Endothelial cell of umbilical vein (primary cell): ENCODE measurements around the gene ARHGEF37. TPM values are rescaled to one million over a fixed set of nuclear protein-coding genes. Genes with fewer than 3 reads are reported as not detected.

Source experiments
- BruUV-seq: library from RNA; stranded (reverse); fragments of 400-500 nt; replicated peaks from 2 replicates; lab custom pipeline; 2021; lab: Mats Ljungman, UMichigan
- CTCF ChIA-PET: fragments of 300-600, 350-600 bp; sonication (Branson Sonifier 250); formaldehyde crosslinking; loops from one replicate; lab custom pipeline; 2021; ENCODE audit warnings: antibody characterized with exemption, inconsistent platforms; lab: Charles Lee
- POLR2A ChIA-PET: fragments of 300-600, 350-600 bp; sonication (Branson Sonifier 250); formaldehyde crosslinking; loops from one replicate; lab custom pipeline; 2021; ENCODE audit warnings: antibody characterized with exemption, inconsistent platforms; lab: Charles Lee
- DNase-seq: peaks from one replicate; pipeline ENCODE4 v3.0.0-alpha.2; 2011; ENCODE audit warnings: low read depth, low spot score
- FAIRE-seq: peaks from 2 replicates; lab custom pipeline; 2011; peaks lifted over from hg19 to GRCh38; lab: Jason Lieb, UNC
- H2AFZ ChIP-seq: 2 replicates; pipeline ENCODE4 v1.6.0; 2012; ENCODE audit warnings: low read depth, low read length, control low read depth, inconsistent platforms
- H3K27ac ChIP-seq: 2 replicates; pipeline ENCODE4 v1.5.1; 2011; ENCODE audit warnings: low read depth, mild to moderate bottlenecking, control low read depth, low read length, moderate library complexity; ENCODE audit not compliant: insufficient read depth
- H3K27me3 ChIP-seq, 2 experiments: 2 replicates each; pipeline versions ENCODE4 v1.6.0 to v1.6.1; 2011; ENCODE audit warnings: low read length in 2 of 2, mixed read lengths in 1 of 2; ENCODE audit not compliant: control insufficient read depth in 2 of 2, insufficient read depth in 2 of 2
- H3K36me3 ChIP-seq, 2 experiments: 2 replicates in 1 of 2; 3 replicates in 1 of 2; pipeline ENCODE4 v1.5.1; 2011; ENCODE audit warnings: low read length in 2 of 2, mild to moderate bottlenecking in 1 of 2, moderate library complexity in 1 of 2; ENCODE audit not compliant: control insufficient read depth in 2 of 2, insufficient read depth in 2 of 2; ENCODE audit errors: extremely low read depth in 1 of 2
- H3K4me1 ChIP-seq: 3 replicates; pipeline ENCODE4 v1.5.1; 2011; ENCODE audit warnings: mild to moderate bottlenecking, low read length; ENCODE audit not compliant: control insufficient read depth, insufficient read depth; ENCODE audit errors: extremely low read depth
- H3K4me2 ChIP-seq: 2 replicates; pipeline ENCODE4 v1.6.1; 2011; ENCODE audit warnings: low read length, control low read depth, mixed read lengths; ENCODE audit not compliant: insufficient read depth
- H3K4me3 ChIP-seq, 3 experiments: fragments of 200-600 bp in 1 of 3; sonication (generic), shearing (Covaris generic) in 1 of 3; replicated peaks in 1 of 3; 2 replicates each; pipeline ENCODE4 v1.5.1; 2011 to 2016; ENCODE audit warnings: control low read depth in 3 of 3, low read length in 3 of 3, mild to moderate bottlenecking in 2 of 3, inconsistent platforms in 1 of 3, low read depth in 1 of 3, moderate library complexity in 1 of 3; ENCODE audit not compliant: insufficient read depth in 1 of 3
- H3K79me2 ChIP-seq: 2 replicates; pipeline ENCODE4 v1.6.0; 2012; ENCODE audit warnings: low read length, inconsistent platforms; ENCODE audit not compliant: control insufficient read depth, insufficient read depth
- H3K9ac ChIP-seq: replicated peaks from 2 replicates; pipeline ENCODE3; 2011; ENCODE audit warnings: low read length, control low read depth; ENCODE audit not compliant: insufficient read depth; ENCODE audit errors: extremely low read depth
- H3K9me1 ChIP-seq: replicated peaks from 3 replicates; pipeline ENCODE4 v1.6.0; 2011; ENCODE audit warnings: mild to moderate bottlenecking, low read length; ENCODE audit not compliant: control insufficient read depth, insufficient read depth; ENCODE audit errors: extremely low read depth
- H3K9me3 ChIP-seq: replicated peaks from 2 replicates; pipeline ENCODE4 v1.5.1; 2012; ENCODE audit warnings: low read length, inconsistent platforms; ENCODE audit not compliant: control insufficient read depth, insufficient read depth
- H4K20me1 ChIP-seq: replicated peaks from 2 replicates; pipeline ENCODE3; 2011; ENCODE audit warnings: mild to moderate bottlenecking, low read length; ENCODE audit not compliant: control insufficient read depth, insufficient read depth; ENCODE audit errors: extremely low read depth
- EZH2 ChIP-seq: IDR thresholded peaks from 2 replicates; pipeline ENCODE4 v1.6.1; 2012; ENCODE audit warnings: borderline replicate concordance, low read depth, mild to moderate bottlenecking, moderate library complexity, low read length, inconsistent platforms; ENCODE audit not compliant: severe bottlenecking
- FOS ChIP-seq: IDR thresholded peaks from 2 replicates; pipeline ENCODE4 v1.6.1; 2011; ENCODE audit warnings: mild to moderate bottlenecking, low read length, moderate library complexity, borderline replicate concordance; ENCODE audit not compliant: insufficient read depth
- GATA2 ChIP-seq: IDR thresholded peaks from 2 replicates; pipeline ENCODE4 v1.7.0; 2011; ENCODE audit warnings: low read depth, mild to moderate bottlenecking, moderate library complexity, mixed read lengths, low read length; ENCODE audit not compliant: insufficient read length, insufficient read depth
- JUN ChIP-seq: IDR thresholded peaks from 2 replicates; pipeline ENCODE4 v1.6.1; 2011; ENCODE audit warnings: borderline replicate concordance, low read depth; ENCODE audit not compliant: insufficient read length, insufficient read depth
- MYC ChIP-seq: IDR thresholded peaks from one replicate; pipeline ENCODE4 v1.6.1; 2011; ENCODE audit warnings: mild to moderate bottlenecking, low read depth, low read length
- POLR2A ChIP-seq: IDR thresholded peaks from 2 replicates; pipeline ENCODE4 v1.6.1; 2012; ENCODE audit warnings: low read depth, mild to moderate bottlenecking, control low read depth, low read length
- POLR2AphosphoS5 ChIP-seq: IDR thresholded peaks from 2 replicates; pipeline ENCODE4 v1.6.1; 2012; ENCODE audit warnings: low read depth, mild to moderate bottlenecking, control low read depth, low read length, moderate library complexity; ENCODE audit not compliant: insufficient read depth
- dilution Hi-C: fragments of 300-500 bp; cut with MboI; formaldehyde crosslinking; loops from one replicate; pipeline ENCODE4 v1.15.0; 2019; ENCODE audit warnings: low sequenced_read_pairs; ENCODE audit not compliant: extremely low pct_ligation_motif_present
- intact Hi-C: fragments of 100-400 bp; cut with micrococcal nuclease; formaldehyde crosslinking; loops from one replicate; pipeline ENCODE4 v1.10.0; 2022
- polyA plus RNA-seq, 4 experiments: library from polyadenylated mRNA; depleted of rRNA in 3 of 4; stranded (reverse) in 3 of 4; unstranded in 1 of 4; fragments of >200 nt; gene quantifications; 2 replicates each; pipeline versions ENCODE4 v1.2.1 to v1.2.3, GENCODE V29; 2011 to 2012; ENCODE audit warnings: missing spikeins in 1 of 4
- total RNA-seq: library from RNA; stranded (reverse); gene quantifications from 2 replicates; pipeline ENCODE4 v1.2.3, GENCODE V29; 2021
- TF ChIP-seq, protein P1 (sequence below), 2 donors: IDR thresholded peaks; 1 replicate in 1 of 2; 2 replicates in 1 of 2; pipeline ENCODE4 v1.5.1; 2011; ENCODE audit warnings: low read length in 2 of 2, mild to moderate bottlenecking in 2 of 2, moderate library complexity in 2 of 2, control low read depth in 1 of 2, inconsistent platforms in 1 of 2, low read depth in 1 of 2; ENCODE audit not compliant: insufficient read depth in 1 of 2; ENCODE audit errors: extremely low read depth in 1 of 2
- TF ChIP-seq, protein P2 (sequence below): IDR thresholded peaks from 2 replicates; pipeline ENCODE4 v1.6.1; 2011; ENCODE audit not compliant: insufficient read depth, insufficient read length

The ARHGEF37 gene
- total and polyA plus RNA-seq, 2 donors (not counting 3 experiments of a cell fraction or from before 2014, with no cell fraction given) = 4.9 to 7.0 TPM

DNA sequence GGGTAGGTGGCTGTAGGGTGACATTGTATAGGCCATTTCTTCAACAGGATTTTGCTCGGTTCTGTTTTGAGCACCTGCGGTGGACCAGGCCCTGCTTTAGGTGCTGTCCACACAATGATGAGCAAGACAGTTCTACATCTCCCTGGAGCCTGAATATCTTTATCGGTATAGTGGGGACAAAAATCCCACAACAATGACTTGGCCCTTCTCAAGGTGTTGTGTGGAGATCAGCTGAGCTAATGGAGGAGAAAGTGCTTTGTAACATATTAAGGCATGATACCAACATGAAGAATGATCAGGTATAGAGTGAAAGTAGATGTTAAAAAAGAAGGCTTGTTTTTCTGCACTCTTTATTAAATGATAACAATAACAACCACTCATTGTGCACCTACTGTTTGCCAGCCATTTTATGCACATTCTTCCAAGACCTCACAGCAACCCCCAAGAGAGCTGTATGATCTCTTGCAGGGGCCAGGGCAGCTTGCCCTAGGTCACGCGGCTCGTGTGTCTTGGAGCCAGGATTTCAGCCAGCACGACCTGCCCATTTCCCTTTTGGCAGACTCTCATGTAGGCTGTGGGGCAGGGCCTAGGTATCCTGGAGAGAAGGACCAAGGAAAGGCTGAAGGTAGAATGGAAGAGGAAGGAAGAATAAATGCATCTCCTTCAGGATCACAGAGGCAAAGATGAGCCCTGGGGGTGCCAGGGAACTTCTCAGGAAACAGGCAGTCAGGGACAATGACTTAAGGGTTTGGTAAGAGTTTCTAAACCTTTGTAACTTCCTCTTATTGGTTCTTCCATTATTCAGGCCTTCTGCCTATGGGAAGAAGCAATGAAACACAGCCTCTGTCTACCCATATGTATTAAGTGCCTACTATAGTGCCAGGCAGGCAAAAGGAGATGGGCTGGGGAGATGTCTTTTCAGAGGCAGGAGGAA is 98.8 kb downstream of the ARHGEF37 start:
- H3K9me1 ChIP-seq = no peaks in the 10 kb centered on the region
- no peak overlapping the region for H3K27ac ChIP-seq
- peaks cover 13 to 33% of the 10 kb centered on the region in 2 experiments for H3K27me3 ChIP-seq
- H3K79me2 ChIP-seq = no peaks in the 10 kb centered on the region
- intact Hi-C loops (no loop called here), dilution Hi-C loops (no loop called here)
- H2AFZ ChIP-seq = no peak overlapping the region
- no peak overlapping the region for H3K9ac ChIP-seq
- no peaks in the 10 kb centered on the region for H4K20me1 ChIP-seq
- no peak overlapping the region for H3K4me3 ChIP-seq
- FAIRE-seq (no peak), DNase-seq (no peak)
- CTCF ChIA-PET = interaction anchor here (5.6 kb wide), 1 partner anchor 13 kb away, joined by 38 read pairs; no protein-coding TSS in a partner anchor
- TF ChIP-seq EZH2 (no peak), GATA2 (no peak), FOS (no peak), JUN (no peak)
- H3K4me2 ChIP-seq = no peak overlapping the region
- no peaks in the 10 kb centered on the region for H3K36me3 ChIP-seq
- no TSS peak for BruUV-seq
- POLR2A ChIA-PET = no interaction called here
- no peaks in the 10 kb centered on the region for H3K4me1 ChIP-seq
- H3K9me3 ChIP-seq = no peaks in the 10 kb centered on the region

DNA sequence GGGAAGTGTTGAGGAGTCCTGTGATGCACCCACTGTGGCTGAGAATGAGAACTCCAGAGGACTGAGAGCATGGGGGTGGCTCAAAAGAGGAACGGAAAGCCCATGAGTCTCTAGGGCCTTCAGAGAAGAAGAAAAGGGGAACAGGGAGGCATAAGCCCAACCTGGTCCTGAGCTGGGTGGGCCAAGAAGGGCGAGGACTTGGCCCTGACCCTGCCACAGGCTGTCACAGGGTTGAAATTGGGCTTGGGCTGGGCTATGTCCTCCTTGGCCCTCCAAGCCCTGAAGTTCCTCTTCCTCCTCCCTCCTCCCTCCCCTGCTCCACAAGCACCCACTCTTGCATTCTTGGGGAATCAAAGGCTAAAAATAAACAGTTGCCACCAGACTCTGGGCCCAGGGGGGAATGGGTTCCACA is 99.5 kb downstream of the ARHGEF37 start:
- no peaks in the 10 kb centered on the region for H4K20me1 ChIP-seq
- ChIA-PET POLR2A (no interaction called here), CTCF (no interaction called here)
- H2AFZ ChIP-seq = no peak overlapping the region
- BruUV-seq = no TSS peak
- H3K4me2 ChIP-seq = no peak overlapping the region
- dilution Hi-C loops = no loop called here
- H3K79me2 ChIP-seq = no peaks in the 10 kb centered on the region
- H3K9ac ChIP-seq = no peak overlapping the region
- intact Hi-C loops = no loop called here
- H3K4me3 ChIP-seq = no peak overlapping the region
- no peaks in the 10 kb centered on the region for H3K9me1 ChIP-seq
- peaks cover 16 to 37% of the 10 kb centered on the region in 2 experiments for H3K27me3 ChIP-seq
- FAIRE-seq (no peak), DNase-seq (no peak)
- H3K36me3 ChIP-seq = no peaks in the 10 kb centered on the region
- no peaks in the 10 kb centered on the region for H3K9me3 ChIP-seq
- no peaks in the 10 kb centered on the region for H3K4me1 ChIP-seq
- H3K27ac ChIP-seq = no peak overlapping the region
- TF ChIP-seq POLR2A (no peak), EZH2 (no peak), FOS (no peak), POLR2AphosphoS5 (no peak), MYC (no peak), JUN (no peak), GATA2 (no peak)
- TF ChIP-seq, protein P1, sequence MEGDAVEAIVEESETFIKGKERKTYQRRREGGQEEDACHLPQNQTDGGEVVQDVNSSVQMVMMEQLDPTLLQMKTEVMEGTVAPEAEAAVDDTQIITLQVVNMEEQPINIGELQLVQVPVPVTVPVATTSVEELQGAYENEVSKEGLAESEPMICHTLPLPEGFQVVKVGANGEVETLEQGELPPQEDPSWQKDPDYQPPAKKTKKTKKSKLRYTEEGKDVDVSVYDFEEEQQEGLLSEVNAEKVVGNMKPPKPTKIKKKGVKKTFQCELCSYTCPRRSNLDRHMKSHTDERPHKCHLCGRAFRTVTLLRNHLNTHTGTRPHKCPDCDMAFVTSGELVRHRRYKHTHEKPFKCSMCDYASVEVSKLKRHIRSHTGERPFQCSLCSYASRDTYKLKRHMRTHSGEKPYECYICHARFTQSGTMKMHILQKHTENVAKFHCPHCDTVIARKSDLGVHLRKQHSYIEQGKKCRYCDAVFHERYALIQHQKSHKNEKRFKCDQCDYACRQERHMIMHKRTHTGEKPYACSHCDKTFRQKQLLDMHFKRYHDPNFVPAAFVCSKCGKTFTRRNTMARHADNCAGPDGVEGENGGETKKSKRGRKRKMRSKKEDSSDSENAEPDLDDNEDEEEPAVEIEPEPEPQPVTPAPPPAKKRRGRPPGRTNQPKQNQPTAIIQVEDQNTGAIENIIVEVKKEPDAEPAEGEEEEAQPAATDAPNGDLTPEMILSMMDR (IDR thresholded peaks at IDR 0.05; ENCODE audit: extremely low read depth in 1 of 2, insufficient read depth in 1 of 2, low read depth in 1 of 2, low read length in 2 of 2) = no peak
- TF ChIP-seq, protein P2, sequence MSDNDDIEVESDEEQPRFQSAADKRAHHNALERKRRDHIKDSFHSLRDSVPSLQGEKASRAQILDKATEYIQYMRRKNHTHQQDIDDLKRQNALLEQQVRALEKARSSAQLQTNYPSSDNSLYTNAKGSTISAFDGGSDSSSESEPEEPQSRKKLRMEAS = no peak
